Amniotic epithelial cell (primary cell): Measurements from ENCODE around the gene RALB.

Source experiments
- DNase-seq: peaks from one replicate; pipeline ENCODE4 v3.0.0-alpha.2; 2010; ENCODE audit warnings: low read depth

The RALB gene

DNA sequence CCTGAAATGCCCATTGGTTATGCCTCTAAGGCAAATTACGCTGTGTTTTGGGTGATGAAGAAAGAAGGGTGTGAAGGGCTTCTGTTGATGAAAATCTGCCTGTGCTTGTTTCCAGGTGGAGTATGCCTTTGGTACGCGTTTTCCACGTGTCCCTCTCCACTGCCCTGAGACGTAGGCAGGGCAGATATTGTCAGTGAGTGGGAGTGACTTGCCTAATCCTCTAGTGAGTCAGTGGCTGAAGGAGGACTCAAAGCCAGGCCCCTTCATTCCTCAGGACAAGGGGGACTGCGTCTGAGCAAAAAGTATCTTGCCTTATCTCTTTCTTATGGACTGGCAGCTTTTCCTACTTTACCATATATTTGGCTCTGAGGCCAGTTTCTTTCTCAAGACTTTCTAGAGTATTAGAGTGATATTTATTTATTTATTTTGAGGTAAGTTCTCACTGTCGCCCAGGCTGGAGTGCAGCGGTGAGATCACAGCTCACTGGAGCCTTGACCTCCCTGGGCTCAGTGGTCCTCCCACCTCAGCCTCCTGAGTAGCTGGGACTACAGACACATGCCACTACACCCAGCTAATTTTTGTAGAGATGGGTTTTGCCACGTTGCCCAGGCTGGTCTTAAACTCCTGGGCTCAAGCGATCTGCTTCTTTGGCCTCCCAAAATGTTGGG lies 10.2 kb downstream of the RALB start:
- peak; percentile 78 for DNase-seq

DNA sequence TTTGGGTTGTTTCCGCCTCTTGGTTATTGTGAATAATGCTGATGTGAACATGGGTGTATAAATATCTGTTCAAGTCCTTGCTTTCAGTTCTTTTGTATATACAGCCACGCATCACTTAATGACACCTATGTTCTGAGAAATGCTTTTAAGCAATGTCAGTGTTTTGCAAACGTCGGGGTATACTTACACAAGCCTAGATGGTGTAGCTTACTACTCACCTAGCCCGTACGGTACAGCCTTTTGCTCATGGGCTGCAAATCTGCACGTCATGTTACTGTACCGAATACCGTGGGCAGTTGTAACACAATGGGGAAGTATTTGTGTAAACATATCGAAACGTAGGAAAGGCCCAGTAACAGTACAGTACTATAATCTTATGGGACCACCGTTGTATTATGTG lies 12.4 kb downstream of the RALB start:
- DNase-seq: no peak

DNA sequence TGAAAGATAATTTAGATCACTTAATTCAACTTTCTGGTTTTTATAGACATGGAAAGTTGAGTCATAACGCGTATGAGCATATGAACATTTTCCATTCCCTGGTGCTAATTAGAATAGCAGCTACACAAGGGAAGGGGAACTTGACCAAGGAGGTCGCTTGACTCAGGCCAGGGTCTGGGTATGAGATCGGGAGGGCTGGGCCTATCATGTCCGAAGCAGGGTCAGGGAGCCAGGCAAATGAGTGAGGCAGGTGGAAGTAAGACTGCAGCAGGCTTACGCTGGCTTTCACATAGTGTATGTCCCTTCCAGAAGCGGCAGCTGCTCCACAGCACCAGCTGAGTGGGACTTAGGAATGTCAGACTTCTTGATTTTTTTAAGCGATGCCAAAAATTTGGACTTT lies 14.7 kb downstream of the RALB start:
- DNase-seq: no peak

DNA sequence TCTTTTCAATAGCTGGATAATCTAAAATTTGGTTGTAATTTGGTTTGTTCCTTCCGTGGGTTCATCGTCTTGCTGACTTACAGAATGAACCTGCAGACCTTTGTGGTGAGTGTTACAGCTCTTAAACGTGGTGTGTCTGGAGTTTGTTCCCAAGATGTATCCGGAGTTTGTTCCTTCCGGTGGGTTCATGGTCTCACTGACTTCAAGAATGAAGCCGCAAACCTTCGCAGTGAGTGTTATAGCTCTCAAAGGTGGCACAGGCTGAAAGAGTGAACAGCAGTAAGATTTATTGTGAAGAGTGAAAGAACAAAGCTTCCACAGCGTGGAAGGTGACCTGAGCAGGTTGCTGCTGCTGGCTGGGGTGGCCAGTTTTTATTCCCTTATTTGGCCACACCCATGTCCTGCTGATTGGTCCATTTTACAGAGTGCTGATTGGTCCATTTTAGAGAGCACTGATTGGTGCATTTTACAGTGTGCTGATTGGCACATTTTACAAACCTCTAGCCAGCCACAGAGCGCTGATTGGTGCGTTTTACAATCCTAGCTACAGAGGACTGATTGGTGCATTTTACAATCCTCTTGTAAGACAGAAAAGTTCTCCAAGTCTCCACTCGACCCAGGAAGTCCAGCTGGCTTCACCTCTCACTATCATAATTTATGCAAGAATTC lies 16.6 kb downstream of the RALB start:
- DNase-seq: no peak

DNA sequence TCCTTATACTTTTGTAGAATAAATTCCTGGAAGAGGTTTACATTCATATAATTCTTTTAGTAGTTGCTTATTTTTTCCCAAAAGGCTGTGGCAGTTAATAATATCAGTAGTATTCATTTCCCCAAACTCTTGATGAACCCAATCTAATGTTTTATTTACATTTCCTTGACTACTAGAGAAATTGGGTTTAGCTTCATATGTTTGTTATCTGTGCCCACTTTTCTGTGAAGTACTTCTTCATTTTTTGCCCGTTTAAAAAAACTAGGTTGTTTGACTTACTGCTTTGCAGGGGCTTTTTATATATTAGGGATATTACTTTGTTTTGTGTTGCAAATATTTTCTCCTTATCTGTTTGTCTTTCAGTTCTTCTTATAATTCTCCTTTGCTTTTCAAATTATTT lies 17.2 kb downstream of the RALB start:
- DNase-seq: no peak

DNA sequence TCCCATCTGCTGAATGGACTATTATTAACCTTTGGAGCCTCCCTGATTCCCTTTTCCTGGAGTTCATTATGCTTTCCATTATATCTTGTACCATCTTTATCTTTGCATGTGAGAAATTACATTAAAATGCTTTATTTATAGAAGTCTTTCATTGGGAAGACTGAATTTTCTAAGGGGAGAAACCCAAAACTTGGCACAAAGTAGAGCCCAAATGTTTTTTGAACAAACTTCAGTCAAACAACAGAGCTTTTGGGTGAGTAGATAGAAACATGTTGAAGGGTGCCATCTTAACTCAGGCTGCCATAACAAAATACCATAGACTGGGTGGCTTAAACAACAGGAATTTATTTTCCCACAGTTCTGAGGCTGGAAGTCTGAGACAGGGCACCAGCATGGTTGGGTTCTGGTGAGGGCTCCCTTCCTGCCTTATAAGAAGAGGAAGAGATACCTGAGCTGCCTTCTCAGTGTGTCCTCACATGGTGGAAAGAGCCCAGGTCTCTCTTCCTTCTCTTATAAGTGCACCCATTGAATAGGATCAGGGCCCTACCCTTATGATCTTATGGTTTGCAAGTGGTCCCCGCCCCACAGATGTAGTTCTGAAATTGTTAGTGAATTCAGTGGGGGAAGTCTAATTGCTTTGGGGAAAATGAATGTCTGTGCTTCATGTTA lies 19.2 kb downstream of the RALB start:
- DNase-seq: no peak

DNA sequence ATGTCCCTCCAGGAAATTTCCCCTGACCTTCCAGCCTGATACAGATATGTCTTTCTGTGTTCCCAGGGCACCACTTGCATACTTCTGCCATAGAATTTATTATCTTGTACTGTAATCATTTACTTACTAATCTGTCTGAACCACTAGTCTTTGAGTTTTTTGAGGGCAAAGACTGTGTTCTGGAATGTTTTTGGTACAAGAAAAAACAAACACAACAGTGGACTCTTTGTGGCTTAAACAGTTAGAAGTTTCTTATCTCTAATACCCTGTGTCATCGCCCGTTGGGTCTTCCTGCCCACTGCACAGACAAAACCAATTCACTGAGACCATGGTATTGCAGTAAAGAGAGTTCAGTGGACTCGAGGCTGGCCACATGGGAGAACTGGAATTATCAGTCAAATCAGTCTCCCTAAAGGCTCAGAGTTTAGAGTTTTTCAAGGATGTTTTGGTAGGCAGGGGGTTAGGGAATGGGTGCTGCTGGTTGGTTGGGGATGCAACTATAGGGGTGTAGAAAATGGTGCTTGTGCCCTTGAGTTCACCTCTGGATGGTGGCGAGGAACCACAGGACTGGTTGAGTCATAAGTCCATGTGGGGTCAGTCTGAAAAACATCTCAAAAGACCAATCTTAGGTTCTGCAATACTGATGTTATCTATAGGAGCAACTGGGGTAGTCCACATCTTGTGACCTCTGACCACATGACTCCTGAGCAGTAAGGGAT lies 20.3 kb downstream of the RALB start:
- DNase-seq: peak; percentile 61

DNA sequence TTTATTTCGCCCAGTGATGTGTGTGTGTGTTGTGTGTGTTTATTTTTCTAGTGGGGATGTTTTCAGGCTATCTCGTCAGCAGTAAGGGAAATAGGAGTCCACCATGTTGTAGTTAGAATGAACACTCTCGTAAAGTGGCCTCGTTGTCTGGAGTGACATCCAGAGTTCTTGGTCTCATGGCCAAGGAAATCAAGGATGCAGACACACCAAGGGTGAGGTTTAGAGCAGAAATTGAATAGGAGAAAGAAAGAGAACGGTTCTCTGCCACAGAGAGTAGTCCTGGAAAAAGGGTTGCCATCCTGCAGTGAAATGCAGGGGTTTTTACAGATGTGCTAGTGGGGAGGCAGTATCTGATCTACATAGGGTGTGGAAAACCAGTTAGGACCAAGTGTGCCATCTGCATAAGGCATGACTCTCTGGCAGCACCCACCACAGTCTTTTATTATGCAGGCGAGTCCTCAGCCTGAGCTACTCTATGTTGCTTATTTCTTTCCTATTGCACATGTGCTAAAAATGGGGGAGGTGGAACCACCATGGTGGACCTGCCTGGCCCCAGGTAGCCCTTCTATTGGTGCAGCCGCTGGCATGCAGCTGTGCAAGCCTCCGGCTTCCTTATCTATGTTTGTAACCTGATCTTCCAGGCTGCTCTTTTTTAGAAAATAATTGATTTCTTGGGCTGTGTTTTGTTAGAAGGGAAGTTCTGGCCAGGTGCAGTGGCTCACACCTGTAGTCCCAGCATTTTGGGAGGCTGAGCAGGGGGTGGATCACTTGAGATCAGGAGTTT lies 23.2 kb downstream of the RALB start:
- DNase-seq: no peak

DNA sequence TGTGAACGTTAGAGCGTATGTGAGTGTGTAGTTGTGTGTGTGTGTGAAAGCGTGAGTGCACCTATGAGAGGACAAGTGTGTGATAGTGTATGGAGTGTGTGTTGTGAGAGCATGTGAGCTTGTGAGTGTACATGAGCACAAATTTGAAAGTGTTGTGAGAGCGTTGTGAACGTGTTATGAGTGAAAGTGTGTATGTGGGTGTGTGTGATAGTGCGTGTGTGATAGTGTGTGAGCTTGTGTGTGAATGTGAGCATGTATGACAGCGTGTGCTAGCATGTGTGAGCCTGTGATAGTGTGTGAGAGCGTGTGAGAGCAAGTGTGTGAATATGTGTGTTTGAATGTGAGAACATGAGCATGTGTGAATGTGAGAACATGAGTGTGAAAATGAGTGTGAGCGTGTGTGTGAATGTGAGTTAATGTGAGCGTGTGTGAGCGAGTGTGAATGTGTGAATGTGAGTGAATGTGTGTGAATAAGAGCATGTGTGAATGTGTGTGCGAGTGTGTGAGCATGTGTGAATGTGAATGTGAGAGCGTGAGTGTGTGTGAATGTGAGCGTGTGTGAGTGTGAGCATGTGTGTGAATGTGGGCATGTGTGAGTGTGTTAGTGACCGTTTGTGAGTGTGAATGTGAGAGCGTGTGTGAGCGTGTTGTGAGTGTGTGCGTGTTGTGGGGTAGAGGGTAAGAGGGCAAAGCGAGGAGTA lies 25.0 kb downstream of the RALB start:
- no peak for DNase-seq

DNA sequence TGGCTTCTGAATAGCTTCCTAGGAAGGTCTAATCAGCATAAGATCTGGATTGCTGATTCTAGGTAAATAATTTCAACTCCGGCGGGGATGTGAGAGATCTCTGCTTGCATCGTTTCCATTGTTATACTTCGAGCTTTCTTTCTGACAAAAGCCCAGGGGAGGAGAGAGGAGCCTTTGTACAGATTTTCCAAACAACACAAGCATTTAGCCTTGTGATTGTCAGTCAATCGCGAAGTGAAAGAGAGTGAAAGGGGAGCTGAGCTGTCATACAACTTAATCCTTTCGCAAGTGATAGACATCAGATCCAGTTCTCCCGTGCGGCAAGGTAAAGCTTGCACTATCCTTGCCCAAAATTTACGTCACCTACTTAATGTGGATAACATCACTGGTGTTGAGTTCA lies 26.2 kb downstream of the RALB start:
- no peak for DNase-seq

DNA sequence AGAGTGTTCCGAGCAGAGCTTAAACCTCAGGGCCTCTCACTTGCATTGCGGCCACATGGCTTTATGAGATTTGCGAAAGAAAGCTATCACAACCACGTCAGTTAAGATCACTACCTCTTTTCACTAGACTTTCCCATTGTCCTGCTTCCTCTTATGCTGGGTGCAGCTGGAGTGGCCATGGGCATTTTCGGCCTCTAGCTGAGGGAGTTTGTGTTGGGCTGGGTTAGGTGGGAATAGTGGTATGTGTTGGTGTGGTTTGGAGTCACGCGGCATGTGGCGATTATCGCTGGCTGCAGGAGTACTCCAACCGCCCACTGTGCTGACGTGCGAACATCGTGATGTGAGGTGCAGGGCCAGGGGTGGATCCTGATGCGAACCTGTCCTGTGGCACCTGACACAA lies 27.1 kb downstream of the RALB start:
- no peak for DNase-seq

DNA sequence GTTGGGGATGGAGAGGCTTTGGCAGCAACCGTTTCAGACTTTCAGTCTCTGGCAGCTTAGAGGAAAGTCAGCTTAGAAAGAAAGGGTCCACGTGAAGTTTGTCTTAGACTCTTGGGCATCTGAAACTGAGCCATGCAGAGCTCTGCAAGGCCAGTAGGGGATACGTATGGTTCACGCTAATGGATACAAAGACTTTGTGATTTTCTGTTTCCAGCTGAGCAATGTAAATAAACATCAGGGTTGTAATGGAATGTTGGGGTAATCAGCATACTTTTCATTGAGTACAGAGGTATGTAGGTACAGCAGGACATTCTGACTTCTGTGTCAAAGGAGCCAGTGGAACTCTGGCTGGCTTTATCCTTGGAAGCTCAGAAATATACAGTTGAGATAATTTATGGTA lies 31.0 kb downstream of the RALB start:
- peak; percentile 24 for DNase-seq

DNA sequence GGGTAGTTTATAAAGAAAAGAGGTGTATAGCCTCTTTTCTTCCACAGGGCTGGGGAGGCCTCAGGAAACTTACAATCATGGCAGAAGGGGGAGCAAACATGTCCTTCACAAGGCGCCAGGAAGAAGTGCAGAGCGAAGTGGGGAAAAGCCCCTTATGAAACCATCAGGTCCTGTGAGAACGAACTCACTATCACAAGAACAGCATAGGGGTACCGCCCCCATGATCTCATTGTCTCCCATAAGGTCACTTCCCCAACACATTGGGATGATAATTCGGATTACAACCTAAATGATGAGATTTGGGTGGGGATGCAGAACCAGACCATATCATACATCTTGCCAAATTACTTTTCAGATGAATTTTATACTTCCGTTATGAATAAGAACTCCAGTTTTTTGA lies 32.4 kb downstream of the RALB start:
- no peak for DNase-seq

DNA sequence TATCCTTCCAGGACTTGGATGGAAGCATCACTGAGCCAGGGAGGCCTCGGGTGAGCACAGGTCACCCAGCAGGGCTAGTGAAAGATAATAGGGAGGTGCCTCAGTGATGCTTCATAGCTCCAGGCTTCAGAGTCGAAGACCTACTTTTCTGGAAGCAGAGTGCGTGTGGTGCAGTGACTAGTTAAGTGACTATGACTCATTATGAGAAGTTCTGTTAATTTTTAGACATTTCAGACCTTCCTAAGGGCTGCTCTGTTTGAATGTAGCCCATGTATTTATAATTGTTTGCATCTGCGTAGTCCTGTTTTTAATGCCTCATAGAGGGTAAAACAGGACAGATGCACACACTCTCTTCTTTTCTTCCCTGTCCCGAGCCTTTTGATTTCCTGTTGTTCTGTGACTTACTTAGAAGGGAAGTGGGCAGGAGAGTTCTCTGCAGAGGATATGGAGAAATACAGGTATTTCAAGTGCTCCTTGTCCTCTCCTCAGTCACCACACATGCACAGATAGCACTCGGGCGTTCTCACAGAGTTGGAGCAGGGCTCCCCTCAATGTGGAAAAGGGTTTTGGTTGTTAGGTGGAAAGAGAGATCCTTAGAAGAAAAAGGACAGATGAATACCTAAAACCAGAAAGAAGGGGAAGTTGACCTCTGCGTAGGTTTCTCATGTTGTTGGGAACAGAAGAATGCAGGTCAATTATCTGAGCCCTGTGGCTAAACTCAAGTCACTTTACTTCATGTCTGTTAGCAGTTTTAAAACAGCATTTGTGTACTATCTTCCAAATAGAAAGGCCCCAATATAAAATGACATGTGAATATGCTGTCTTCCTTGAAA lies 34.7 kb downstream of the RALB start:
- DNase-seq: peak; percentile 74

DNA sequence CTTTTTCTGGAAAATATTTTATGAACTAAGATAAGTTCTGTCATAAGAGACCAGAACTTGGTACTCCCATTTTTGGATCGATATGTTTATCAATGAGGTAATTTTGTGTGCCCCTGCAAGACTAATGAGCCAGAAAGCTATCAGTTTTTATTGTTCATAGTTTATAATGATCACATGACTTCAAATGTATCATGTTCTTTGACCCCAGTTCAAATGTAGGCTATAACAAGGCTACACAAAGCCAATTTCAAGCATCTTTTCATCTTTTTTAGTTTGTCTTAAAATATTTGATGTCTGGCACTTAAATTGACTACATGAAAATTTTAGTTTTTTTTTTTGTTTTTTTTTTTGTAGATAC lies 35.3 kb downstream of the RALB start:
- DNase-seq: no peak

DNA sequence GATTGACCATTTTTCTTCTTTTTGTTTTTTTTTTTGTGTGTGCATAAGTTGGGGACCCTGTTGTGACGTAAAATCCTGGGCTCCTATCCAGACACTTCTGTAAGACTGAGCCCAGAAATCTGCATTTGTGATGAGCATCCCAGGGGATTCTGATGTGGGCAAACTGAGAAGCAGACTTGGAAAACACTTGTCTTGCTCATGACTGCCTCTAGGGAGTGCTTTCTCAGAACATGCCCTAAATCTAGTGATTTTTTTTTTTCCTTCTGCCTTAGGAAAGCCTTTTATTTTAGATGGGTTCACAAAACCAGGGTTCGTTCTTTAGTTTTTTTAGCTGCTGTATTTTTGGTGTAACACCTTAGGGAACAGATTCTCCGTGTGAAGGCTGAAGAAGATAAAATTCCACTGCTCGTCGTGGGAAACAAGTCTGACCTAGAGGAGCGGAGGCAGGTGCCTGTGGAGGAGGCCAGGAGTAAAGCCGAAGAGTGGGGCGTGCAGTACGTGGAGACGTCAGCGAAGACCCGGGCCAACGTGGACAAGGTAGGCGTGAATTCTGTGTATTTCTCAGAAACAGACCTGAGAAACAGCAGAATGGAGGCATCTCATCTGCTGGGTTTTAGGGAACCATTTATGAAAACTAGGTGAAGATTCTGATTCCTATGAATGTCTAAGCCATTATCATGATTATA lies 36.7 kb downstream of the RALB start:
- DNase-seq: no peak

DNA sequence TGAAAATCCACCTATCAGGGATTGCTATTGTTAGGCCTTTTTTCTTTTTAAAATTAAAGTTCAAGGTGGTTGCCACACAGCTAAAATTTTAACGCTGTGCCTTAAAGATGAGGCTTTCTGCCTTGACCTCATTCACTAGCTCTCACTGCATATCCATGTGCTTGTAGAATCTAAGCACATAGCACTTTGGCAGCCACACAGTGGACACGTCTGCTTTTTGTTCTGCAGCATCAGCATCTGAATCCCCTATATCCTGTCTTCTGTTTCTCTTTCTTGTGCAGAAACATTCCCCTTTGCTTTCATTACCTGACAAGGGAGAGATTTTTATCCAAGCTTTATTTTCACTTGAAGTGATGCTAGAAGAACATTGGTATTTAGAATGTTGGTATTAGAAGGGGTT lies 38.1 kb downstream of the RALB start:
- DNase-seq: no peak

DNA sequence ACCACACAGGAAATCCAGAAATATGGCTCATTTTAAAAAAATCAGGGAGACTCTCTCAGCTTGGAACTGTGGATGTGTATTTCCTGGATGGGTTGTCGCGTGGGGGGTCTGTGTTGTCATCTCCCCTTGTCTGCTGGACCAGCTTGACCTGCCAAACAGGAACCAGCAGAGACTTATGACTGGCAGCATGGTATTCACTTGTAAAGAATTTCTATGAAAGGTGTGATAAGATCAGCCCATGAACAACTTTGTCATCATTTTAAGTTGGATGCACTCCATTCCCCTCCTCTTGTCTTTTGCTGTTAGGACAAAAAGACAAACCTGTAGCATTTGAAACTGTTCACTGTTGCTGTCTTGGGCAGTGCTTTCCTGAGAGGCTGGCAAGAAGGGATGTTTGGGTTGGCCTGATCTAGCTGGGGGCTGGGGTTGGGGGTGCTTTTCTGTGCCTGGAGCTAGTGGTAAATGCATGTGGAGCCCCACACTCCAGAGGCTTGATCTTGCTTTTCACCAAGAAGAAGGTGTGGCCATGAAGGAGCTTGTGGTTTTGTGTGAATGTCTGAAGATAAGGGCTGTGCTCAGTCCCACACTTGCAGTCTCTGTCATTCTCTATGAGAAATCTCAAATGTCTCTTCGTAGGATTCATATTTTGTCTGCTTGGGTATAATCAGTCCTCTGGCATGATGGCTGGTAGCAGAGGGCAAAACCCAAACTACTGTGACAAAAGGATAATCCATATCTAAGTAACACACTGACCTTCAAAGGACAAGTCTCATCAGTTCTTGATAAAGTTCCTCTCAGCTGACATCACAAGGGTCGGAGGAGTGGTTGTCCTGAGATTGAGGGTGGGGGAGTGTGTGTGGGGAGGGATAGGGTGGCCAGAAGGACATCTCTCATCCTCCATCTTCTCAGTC lies 39.0 kb downstream of the RALB start:
- peak; percentile 47 for DNase-seq
